GM19395 (cell line): Measurements from ENCODE around the gene ANAPC15.
A peak's percentile ranks its signal among the peaks of the same experiment; 100 is the strongest.

Experiments
- ATAC-seq: cut with Tn5 transposase; IDR thresholded peaks from one replicate; pipeline ENCODE4 v1.9.1; 2021; ENCODE audit warnings: mild to moderate bottlenecking, moderate library complexity; ENCODE audit not compliant: unreplicated experiment

Gene ANAPC15

DNA sequence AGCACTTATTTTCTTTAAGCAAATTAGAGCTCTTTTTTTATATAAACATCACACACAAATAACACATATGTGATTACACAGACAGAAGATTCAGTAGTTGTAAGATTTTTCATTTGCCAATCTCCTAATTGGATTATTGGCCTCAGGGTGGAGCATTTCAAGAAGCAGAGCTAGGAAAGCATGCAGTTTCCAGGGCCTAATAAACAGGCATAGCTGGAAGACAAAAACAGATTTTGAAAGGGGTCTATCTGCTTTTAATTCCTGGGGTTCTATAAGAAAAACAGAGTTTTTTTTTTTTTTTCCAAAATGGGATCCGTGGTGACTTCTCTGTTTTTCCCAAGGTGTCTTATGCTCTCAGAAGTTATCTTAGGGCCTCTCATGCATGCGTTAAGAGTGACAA lies 15.4 kb upstream of the ANAPC15 start:
- no peak for ATAC-seq

DNA sequence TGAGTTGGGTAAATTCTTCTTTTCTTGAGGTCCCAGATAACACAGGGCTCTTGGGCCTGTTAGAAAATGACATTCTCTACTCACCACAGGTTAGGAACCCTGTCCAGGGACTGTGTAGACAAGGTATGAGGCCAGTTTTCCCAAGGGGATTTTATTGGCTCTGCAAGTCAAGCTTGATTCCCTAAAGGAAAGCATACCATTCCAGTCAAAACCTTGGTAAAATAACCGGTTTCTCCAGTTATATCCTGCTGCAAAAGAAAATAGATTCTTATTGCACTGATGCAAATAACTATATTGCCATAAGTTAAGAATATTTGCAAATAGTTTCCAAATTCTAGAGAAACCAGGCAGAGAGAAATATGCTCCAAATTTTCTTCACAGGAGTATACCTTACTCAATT lies 13.5 kb upstream of the ANAPC15 start:
- ATAC-seq = no peak

DNA sequence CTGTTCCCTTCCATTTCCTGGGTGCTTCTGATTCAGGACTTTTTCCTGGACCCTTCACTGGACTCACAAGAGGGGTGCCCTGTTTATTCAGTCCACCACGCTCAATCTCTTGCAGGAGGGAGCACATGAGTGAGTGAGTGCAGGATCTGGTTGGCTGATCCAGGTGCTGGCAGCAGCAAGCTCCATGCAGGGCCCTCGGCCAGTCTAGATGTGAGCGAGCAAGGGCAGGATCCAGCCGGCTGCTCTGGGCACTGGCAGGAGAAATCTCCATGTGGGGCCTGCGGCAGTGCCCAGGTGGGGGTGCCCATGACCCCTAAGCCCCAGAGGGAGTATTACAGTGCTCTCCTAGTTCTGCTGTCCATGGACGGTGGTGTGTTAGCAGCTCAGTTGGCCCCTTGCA lies 11.6 kb upstream of the ANAPC15 start:
- no peak for ATAC-seq

DNA sequence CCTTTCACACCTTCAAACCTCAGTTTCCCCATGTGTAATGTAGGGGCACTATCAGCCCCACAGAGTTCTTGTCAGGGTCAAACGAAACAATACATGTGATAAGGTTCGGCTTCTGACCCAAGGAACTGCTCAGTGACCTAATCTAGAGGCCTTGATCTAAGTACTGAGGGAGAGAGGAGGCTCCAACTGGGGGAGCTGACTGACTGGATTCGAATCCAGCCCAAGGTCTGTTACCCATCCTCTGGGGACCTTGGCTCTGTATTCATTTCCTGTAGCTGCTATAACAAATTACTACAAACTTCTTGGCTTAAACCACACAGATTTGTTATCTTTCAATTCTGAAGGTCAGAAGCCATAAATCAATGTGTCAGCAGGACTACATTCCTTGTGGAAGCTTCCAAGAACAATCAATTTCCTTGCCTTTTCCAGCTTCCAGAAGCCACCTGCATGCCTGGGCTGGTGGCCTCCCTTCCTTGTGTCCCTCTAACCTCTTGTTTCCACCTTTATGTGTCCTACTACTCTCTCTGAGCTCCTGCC lies 10.7 kb upstream of the ANAPC15 start:
- ATAC-seq = no peak

DNA sequence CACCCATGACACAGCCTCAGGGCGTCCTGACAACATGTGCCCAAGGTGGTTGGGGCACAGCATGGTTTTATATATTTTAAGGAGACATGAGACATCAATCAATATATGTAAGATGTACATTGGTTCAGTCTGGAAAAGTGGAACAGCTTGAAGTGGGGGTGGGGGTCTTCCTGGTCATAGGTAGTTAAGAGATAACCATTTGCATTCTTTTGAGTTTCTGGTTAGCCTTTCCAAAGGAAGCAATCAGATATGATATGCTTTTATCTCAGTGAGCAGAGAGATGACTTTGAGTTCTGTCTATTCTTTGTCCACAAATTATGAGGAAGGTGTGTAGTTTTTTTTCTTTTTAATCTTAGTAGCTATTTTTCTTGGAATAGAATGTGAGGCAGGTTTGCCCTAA lies 10.1 kb upstream of the ANAPC15 start:
- ATAC-seq = no peak

DNA sequence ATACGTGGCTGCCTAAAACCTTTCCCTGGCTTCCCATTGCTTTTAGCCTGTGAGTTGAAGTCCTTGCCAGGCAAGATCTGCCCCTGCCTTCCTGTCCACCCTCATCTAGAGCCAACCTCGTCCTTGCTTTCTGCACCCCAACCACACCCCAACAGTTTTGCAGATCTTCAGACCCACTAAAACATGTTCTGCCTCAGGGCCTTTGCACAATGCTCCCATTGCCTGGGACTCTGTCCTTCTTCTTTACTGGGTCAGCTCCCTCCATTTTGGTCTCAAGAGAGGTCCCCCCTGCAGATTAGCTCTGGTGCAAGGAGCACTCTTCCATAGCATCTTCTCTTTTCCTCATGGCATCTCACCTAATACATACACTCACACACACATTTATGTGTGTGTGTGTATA lies 8.4 kb upstream of the ANAPC15 start:
- no peak for ATAC-seq

DNA sequence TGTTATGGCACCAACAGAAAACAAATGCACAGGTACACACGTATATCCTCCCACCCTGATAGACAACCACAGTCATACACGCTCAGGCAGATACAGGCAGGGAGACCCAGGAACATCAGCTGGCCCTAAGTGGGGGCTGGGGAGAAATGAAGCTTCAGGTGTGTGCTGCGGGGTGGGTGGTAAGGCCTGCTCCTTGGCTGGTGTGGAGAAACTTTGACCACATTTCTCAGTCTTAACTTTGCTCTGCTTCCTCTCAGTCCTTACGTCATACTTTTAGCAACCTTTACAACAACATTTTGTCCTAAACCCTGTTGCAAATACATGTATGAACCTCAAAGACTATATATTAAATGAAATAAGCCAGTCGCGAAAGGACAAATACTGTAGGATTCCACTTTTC lies 6.7 kb upstream of the ANAPC15 start:
- ATAC-seq = no peak

DNA sequence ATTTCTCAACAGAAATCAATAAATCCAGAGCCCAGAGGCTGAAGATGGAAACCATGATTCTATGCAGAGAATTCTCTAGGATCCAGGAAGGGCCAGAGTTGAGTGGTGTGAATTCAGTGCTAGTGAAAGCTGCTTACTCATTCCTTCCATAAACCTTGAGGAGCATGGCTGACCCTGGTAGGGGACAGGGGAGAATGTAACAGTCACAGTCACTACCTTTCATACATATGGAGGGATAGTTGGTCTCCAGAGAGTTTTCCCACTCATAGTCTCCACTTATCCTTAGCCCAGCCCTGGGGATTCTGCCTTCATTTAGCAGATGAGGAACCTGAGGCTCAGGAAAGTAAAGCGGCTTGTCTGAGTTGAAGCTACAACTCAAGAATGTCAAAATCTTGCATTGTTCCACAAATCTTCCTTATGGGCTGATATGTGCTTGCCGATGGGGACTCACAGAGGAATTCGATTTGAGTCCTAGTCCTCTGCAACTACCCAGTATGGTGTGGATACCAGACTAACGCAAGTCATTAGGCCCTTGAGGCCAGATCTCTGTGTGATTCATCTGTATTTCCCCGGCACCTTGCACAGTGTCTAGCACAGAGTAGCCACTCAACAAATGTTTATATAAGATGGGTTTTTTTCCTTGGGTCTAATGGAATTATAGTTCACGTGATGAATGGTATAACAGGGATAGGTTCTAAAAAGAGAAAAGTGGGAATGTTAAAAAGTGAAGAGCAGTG lies 3.7 kb upstream of the ANAPC15 start:
- no peak for ATAC-seq

DNA sequence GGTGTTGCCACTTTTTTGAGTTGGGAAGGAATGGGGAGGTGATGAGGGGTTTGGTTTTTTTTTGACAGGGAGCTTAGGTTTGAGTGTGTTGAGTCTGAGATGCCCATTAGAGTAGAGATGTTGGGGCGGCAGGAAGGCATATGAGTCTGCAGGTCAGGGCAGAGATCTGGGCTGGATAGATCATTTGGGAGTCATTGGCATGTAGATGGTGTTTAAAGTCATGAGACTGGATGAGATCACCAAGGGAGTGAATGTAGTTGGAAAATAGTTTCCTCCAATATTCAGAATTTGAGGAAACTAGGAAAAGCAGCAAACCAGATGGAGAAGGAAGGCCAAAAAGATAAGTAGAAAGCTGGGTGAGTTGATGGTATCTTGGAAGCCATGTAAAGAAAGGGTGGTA lies 2.1 kb upstream of the ANAPC15 start:
- no peak for ATAC-seq

DNA sequence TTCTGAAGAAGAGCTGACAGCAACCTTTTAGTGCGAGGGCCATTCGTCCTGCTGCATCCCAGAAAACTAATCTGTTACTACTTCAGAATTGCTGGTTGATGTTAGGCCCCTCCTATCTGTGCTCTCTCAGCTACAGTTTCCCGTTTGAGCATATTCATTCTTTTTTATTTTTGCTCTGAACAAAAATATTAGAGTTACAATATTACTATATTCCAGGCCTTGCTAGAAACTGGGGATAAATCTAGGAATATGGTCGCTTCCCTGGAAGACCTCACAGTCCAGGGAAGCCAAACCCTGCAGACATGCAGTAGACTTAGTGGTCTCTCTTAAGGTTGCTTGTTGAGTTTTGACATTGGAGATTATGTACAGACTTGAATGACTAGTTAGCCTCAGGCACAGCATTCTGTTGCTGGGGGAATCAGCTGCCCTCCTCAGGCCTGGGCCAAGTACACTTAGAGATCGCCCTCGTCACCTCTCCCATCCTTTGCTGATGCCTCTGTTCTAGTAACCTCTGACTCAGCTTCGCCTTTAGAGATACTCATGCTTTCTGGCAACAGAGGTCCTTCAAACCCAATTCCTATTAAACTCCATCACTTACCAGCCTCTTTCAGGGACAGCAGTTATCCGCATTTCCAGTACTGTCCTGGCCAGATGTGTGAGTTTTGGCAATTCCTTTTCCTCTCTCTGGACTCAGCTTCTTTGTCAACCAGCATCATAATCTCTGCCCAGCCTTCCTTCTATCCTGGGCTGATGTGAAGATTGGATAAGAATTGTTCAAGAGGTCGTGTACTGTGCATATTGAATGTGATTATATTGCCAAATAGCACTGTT lies 698 bp upstream of the ANAPC15 start:
- ATAC-seq = no peak

DNA sequence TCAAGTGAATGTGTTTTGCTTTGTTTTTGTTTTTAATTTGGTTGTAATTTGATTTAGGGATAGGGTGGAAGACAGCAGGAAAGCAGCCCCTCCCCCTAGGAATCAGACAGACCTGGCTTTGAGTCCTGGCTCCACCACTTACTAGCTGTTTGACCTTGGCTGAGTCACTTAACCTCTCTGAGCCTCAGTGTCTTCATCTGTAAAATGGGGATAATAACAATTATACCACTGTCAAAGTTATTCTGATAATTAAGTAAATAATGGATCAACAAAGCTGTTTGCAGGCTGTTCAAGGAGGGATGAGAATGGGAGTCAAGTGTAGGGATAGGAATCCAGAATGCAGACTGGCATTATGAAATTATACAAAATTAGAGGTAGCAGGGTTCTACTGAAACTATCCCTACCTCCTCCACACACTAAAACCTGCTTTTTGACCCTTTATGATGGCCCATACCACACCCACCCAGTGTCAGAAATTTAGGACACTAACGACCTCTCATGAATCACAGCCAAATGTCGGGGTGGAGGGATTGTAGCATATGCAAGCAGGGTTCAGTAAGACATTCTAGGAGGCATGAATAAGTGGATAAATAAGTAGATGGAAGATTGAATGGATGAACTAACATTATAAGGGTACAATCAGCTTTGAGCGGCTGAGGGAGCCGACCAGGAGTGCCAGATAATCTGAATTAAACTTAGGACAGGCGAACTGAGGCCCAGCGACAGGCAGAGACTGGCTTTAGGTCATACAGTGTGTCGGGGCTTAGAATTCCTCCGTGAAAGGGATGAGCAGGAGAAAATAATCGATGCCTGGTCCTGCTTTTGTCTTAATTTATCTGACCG lies 974 bp downstream of the ANAPC15 start:
- ATAC-seq = peak; percentile 2

DNA sequence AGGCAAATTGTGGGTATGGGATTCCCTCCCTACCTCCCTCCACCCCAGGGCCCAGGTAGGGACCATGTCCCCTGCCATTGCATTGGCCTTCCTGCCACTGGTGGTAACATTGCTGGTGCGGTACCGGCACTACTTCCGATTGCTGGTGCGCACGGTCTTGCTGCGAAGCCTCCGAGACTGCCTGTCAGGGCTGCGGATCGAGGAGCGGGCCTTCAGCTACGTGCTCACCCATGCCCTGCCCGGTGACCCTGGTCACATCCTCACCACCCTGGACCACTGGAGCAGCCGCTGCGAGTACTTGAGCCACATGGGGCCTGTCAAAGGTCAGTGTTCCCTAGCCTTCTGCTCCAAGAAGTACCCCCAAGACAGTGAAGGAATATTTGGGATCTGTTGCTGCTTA lies 6.6 kb downstream of the ANAPC15 start, which contains the start of gene TOMT:
TOMT (plus strand) TSS at position 37 of the 400 bp plus-strand sequence; CDS start at position 65, 28 bp downstream.
- no peak for ATAC-seq

DNA sequence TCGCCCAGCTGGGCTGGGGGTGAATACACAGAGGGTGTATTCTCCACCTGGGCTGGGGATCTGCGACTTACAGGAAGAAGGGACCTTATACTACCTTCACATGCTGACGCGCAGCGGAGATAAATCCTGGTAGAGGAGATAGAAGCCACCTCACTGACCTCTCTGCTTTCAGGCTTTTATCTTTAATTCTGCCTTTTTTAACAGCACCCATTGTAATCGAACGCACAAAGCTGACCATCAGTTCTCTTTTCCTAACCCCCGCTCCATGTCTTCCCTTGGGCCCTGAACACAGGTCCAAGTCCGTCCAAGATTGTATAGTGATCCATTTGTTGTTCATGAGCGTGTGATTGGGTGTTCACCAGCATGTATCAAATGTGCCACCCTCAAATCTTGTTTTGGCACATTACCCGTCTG lies 8.7 kb downstream of the ANAPC15 start:
- no peak for ATAC-seq

DNA sequence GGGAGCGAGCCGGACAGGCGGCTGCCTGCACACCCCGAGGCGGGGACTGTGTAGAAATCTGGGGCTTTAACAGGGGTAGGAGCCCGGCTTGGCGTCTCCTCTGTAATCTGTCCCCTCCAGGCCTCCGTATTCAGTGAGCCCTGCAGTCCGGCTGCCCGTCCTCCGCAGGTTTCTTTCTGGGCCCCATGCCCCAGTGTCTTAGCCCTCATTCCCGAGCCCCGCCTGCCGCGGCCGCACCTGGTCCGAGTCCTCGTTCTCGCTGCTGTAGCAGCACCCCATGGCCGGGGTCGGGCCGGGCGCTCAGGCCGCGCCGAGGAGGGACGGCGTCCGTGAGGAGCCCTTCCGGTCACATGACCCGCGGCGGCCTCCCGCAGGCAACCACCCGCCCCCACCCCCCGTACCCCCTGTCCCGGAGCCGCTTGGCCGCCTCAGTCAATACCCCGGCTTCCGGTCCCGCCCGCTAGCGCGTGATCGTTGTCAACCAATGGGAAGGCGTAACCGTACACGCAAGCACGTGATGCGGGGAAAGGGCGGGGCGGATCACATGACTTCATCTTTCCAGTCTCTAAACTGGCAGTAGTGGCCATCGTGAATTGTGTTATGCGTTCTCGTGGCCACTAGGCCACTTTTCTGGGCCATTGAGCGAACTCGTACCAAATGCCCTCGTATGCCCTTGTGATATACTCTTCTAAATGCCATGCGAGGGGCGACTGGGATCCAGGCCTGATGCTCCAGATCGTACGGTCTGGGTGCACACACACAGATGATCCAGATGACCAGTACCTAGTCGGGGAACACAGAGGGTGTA lies 9.3 kb downstream of the ANAPC15 start, which contains the start of gene LAMTOR1:
LAMTOR1 (minus strand) TSS at position 352 of the 808 bp plus-strand sequence; CDS start at position 279, 73 bp downstream.
- peak; percentile 87 for ATAC-seq

DNA sequence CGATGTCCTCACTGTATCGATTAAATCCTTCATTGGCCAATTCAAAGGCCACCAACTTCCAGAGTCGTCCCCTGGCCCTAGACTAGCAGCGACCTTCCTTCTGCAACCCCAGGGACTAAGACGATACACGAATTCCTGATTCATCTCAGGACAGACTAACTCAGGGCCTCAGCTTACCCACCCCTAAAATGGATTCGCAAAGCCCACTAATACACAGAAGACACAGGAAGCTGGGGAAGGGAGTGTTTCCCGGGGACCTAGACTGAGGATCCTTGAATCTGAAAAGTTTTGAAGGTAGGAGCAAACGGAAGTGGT lies 9.9 kb downstream of the ANAPC15 start:
- ATAC-seq = no peak

DNA sequence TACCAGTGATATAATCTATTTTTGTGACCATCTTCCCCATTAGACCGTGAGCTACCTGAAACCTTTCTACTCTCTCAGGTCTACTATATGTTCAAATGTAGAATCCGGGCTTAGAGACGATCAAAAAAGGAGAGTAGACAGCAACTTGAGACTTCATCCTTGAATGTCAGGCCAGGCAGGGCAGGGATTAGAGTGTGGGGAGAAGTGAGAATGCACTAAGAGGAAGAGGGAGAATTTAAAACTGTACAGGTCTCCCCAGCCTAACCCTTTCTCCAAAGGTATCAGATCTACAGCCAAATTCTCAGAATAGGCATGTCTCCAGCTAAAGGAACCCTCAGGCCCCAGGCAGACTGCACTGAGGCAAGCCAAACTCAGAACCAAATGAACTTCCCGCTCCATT lies 10.3 kb downstream of the ANAPC15 start:
- no peak for ATAC-seq

DNA sequence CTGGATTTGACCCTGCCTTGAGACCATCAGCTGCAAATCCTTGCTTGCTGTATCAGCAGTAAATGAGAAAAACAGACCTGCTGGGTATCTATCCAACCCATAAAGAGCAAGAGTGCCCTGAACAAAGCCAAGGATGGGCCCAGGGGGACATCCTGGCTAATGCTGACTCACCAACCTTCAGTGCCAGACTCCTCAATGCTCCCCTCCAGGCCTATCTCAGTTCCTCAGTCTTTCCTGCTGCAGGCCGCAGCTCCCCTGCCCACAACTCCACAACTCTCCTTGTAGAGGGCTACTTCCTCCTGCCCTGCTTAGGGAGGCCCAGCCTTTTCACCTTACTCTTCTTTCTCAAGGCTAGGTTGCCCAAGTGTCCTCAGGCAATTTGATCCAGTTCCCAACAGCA lies 12.0 kb downstream of the ANAPC15 start:
- ATAC-seq = no peak

DNA sequence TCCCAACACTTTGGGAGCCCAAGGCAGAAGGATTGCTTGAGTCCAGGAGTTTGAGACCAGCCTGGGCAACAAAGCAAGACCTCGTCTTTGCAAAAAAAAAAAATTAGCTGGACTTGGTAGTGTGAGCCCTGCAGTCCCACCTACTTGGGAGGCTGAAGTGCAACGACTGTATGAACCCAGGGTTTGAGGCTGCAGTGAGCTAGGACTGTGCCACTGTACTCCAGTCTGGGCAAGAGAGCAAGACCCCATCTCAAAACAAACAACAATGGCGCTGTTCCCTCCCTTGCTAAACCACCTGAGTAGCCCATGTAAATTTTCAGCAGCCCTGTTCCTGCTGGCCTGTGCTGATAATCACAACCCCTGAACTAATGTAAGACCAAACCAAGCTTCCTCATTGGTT lies 12.5 kb downstream of the ANAPC15 start:
- no peak for ATAC-seq

DNA sequence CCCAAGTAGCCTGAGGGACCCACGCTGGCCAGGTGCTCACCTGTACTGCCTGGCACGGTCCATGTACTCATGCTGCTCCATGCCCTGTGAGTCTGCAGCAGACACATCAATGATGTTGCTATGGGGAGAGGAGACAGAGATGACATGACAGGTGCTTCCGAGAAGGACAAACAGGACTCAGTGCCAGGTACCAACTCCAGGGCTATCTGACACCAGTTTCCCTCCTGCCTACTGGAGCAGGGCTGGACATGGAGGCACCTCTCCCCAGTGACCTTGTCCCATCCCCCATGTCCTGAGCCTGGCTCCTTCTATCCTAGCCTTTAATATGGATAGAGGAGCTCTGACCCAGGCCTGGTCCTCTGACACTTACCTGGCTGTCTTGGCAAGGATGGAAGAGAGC lies 13.8 kb downstream of the ANAPC15 start:
- ATAC-seq = no peak

DNA sequence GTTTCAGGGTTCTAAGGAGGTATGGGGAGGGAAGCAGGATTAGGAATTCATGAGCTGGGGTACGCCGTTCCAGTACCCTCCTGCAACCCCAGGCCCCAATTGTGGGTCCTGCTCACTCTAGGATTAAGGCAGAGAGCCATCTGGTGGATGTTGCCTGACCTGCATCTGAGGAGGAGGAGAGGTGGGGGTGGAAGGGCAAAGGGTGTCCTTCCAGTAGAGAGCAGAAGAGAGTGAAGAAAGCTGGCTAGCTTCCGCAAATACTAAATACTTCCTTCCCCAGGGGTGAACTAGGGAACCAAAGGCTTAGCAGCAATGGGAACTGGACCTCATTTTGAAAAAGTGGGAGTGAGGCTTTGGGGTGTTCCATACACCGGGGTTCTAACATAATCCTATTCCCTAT lies 21.2 kb downstream of the ANAPC15 start:
- no peak for ATAC-seq
